Retina (tissue), 1 donor: ENCODE data around the gene P2RY6.
A peak's percentile ranks its signal among the peaks of the same experiment; 100 is the strongest.

ENCODE experiments used
- DNase-seq: peaks from one replicate; pipeline ENCODE4 v3.0.0-alpha.2; 2016

The P2RY6 gene

GRCh38 chr11:73237471-73238290, 34.5 kb upstream of the P2RY6 start:
- DNase-seq, result no peak

GRCh38 chr11:73239111-73239521, 33.0 kb upstream of the P2RY6 start:
- no peak for DNase-seq

DNA sequence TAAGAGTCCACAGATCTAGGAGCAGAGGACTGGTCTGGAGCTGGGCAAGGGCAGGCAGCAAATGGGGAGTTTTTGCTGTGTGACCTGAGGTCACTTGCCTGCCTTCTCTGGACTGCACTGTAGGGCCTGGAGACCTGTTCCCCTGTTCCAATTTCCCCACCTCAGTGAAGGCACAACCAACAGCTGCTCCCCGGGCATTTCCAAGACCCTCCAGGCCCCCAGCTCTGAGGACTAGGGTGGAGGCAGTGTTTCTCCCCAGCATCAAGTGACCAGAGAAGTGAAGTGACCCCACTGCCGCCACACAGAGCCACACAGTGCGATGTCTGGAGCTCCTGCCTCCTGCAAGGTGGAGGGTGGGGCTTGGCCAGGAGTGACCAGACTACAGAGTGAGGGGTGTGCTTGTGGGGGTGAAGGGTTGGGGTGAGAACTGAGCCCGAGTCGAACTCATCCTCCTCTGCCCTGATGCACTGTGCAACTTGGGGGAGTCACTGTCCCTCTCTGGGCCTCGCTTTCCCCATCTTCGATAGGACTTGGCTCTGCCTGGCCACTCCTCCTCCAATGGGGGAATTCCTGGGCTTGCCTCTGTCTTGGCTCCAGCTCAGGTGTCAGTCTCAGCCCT, 32.5 kb upstream of the P2RY6 start:
- no peak for DNase-seq

- DNase-seq, result no peak
Measured at GRCh38 chr11:73240190-73240781, 31.9 kb upstream of the P2RY6 start.

DNA sequence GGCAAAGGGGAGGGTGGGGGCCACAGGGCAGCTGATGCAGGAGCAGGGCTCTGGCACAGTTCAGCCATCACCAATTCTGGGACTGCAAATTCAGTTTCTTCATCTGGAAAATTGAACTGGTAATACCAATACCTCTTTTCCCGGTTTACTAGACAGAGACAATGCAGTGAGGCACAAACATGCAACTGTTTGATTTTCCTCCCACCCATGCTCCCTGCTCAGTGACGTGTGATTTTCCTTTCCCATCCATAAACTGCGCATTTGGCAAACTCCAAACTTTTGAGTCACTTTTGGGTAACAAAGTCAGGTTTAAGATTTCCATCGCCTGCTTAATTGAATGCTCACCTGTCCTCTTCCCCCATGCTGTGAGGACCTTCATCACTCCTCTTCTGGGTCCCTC, 30.8 kb upstream of the P2RY6 start:
- no peak for DNase-seq

DNA sequence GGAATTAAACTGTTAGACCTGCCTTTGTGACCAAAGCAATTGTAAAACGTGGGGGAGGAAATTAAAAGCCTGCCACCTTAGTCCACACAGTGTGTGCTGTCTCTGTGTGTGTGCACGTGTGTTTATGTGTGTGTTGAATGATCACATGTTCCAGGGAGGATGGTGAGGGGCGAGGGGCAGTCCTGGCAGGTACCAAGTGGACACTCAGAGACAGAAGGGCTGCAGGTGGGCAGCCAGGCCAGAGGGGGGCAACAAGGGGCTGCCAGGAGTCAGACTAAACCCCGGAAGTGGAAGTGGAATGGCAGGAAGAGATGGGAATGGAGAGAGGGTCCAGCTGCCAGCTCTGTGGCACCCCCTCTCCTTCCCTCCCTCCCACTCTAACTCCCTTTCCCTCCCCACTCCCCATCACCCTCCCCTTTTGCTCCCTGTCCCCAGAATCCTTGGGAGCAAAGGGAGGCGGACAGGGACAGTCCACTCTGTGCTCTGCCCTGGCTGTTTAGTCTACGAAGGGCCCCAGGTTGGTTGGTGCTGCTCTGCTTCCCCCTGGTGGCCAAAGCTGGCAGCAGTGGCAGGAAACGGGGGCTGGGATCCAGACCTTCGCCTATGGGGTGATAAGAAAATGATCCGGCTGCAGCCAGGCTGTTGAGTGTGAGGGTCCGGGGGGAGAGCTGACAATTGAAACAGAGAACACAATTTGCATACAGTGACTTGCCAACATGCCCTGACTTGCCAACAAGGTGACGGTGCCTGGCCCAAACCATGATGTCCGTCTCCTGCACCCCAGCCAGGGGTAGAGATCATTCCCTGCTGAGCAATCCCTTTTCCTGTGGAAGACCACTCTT, 29.7 kb upstream of the P2RY6 start:
- peak; percentile 78 for DNase-seq

DNA sequence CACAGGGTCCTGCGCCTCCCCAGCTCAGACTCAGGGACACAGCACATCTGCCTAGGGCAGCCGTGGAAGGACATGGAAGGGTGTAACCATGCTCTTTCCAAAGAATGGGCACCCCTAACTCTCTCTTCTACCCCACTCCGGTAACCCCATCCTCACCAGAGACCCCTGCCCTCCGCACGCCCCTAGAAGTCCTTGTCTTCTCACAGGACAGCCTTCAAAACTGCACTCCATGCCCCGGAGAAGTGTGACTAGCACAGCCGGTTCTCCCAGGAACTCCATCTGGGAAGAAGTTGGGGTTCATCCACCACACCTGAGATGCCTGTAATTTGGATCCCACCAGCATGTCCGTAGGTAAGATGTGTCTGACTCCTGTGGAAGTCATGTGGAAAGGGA, 29.0 kb upstream of the P2RY6 start:
- DNase-seq, result no peak

GRCh38 chr11:73244589-73245240, 27.4 kb upstream of the P2RY6 start:
- DNase-seq, result no peak

GRCh38 chr11:73245461-73245860, 26.7 kb upstream of the P2RY6 start:
- DNase-seq, result no peak

GRCh38 chr11:73246303-73246702, 25.8 kb upstream of the P2RY6 start:
- no peak for DNase-seq

DNA sequence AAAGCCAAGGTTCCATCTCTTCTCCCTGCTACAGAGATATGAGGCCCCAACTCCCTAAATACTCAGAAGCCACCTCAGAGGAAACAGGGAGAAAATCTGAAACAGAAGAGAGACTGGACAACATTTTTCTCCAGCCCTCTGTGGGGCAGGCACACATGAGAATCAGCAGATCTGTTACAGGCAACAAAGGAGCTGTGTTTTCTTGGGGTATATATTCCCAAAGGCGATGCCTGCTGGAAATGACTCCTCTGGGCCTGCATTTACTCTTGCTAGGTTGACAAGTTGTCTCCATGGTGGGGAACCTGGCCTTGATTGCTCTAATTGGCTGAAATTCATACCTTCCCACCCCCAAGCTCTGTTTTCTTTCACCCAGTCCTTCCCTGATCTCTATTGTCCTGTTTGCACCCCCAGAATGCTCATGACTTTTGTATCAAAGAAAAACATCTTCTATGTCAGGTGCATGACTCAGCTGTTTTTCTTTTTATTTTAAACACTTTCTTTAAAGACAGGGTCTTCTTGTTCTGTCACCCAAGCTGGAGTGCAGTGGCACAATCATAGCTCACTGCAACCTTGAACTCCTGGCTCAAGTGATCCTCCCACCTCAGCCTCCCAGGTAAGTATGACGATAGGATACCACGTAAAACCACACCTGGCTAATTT, 23.5 kb upstream of the P2RY6 start:
- DNase-seq, result no peak

GRCh38 chr11:73249304-73249703, 22.8 kb upstream of the P2RY6 start:
- DNase-seq, result no peak

GRCh38 chr11:73249853-73250783, 22.0 kb upstream of the P2RY6 start:
- DNase-seq, result no peak

- DNase-seq, result no peak
Measured at GRCh38 chr11:73252577-73253191, 19.5 kb upstream of the P2RY6 start.

GRCh38 chr11:73257342-73258103, 14.6 kb upstream of the P2RY6 start:
- peak; percentile 48 for DNase-seq

- DNase-seq, result no peak
Measured at GRCh38 chr11:73258104-73259035, 13.8 kb upstream of the P2RY6 start.

DNA sequence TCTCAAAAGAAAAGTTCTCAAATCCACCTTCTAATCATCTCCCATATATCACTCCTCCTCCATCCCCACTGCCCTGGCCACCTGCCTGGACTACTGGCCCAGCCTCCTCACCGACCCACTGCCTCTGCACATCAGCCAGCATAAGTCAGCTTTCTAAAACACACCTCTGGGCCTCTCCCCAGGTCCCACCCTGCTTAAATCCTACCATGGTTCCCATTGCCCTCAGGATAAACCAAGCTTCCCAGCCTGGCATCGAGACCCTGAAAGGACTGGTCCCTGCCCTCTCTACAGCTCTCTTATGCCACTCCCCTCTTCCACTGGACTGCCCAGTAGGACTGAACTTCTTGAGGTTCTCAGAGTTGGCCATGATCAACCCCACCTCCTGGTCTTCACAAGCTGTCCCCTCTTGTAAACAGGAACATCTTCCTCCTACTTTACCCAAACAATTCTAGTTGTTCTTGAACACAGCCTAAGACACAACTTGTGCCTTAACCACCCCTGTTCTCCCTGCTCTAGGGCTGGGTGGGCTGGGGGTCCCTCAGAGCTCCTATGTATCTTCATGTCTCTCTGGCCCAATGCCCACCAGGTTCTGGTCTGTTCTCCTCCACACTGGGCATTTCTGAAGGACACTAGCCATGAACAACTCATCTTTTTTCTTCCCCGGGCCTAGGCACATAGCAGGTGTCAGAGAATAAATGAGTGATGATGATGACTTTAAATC, 12.6 kb upstream of the P2RY6 start:
- DNase-seq, result no peak

GRCh38 chr11:73260127-73260457, 12.0 kb upstream of the P2RY6 start:
- no peak for DNase-seq
